Motor neuron (in vitro differentiated cells): ENCODE results near the gene GGACT. TPM values are rescaled to one million over a fixed set of nuclear protein-coding genes. Genes with fewer than 3 reads are reported as not detected.
"Not testable (repeated sequence)": the region's sequence is repeated elsewhere in the genome, so short reads cannot be mapped to it uniquely, and the experiment has no call there.

Experiments used
- ATAC-seq, 8 experiments: fragments of 200-7000 bp; cut with Tn5 transposase; replicated peaks in 6 of 8; 2 replicates each; pipeline ENCODE4 v1.8.0; 2021; ENCODE audit warnings: mild to moderate bottlenecking in 8 of 8, moderate library complexity in 8 of 8
- H3K27ac ChIP-seq, 2 donors: fragments of 250-450 bp; sonication (Bioruptor Pico); 2 replicates each; pipeline ENCODE4 v1.9.0; 2021; ENCODE audit warnings: antibody characterized with exemption in 2 of 2, mild to moderate bottlenecking in 2 of 2, moderate library complexity in 1 of 2
- H3K4me1 ChIP-seq, 2 donors: fragments of 250-450 bp; sonication (Bioruptor Pico); replicated peaks in 1 of 2; 2 replicates each; pipeline ENCODE4 v1.6.1; 2021; ENCODE audit warnings: antibody characterized with exemption in 2 of 2, mild to moderate bottlenecking in 2 of 2, moderate library complexity in 1 of 2
- H3K4me3 ChIP-seq, 5 donors: fragments of 250-450 bp; sonication (Bioruptor Pico); 2 replicates each; pipeline ENCODE4 v1.9.0; 2021; ENCODE audit warnings: antibody characterized with exemption in 5 of 5, mild to moderate bottlenecking in 5 of 5, moderate library complexity in 4 of 5
- WGBS, 10 experiments: fragments of 450-650 bp; shearing (Covaris generic); methylation state at CpG; one replicate each; pipeline ENCODE4 v1.0.0; 2022; 5-methylcytosine and 5-hydroxymethylcytosine counted together
- in situ Hi-C, 9 experiments: fragments of 400-800 bp; cut with MboI; loops; one replicate each; pipeline ENCODE4 v1.15.0; 2021; ENCODE audit warnings: low sequenced_read_pairs in 9 of 9, low pct_unique_long_range_greater_than_20kb in 2 of 9; ENCODE audit not compliant: unreplicated experiment in 9 of 9
- total RNA-seq, 8 experiments: library from RNA; unstranded; fragments of 300-600 nt; gene quantifications; 2 replicates each; pipeline versions ENCODE4 v1.2.3 to v1.2.4, GENCODE V29; 2022

The GGACT gene
- 1 to 10 TPM; 1.6 to 8.0 (median 3.0) TPM for total RNA-seq

GRCh38 chr13:100588331-100589177, at the start of gene GGACT:
GGACT (minus strand) TSS chr13:100588789; CDS start chr13:100532591, 56,198 bp downstream.
- ATAC-seq: peak; percentile 89 to 98 (median 94)
- Histone ChIP-seq H3K27ac (no peak within 1 kb of the TSS), H3K4me3 (peak within 1 kb of the TSS; percentile 42 to 58 (median 44)), H3K4me1 (peaks cover 0 to 2% of the 10 kb centered on the region in 2 donors)
- WGBS, 10 experiments: 0 to 100% (median 26%) methylated on average over 1 to 25 of the region's 82 CpGs; no CpG with 5 or more reads in 2 of the 10 experiments
- in situ Hi-C loops: no loop called here

- Histone ChIP-seq H3K4me1 (no peaks in the 10 kb centered on the region), H3K27ac (no peak overlapping the region), H3K4me3 (no peak overlapping the region)
- 87 to 100% (median 100%) methylated on average over 1 to 5 of the region's 5 CpGs; no CpG with 5 or more reads in 2 of the 10 experiments for WGBS, 10 experiments
- in situ Hi-C loops: no loop called here
- no peak for ATAC-seq
These were observed 49.2 kb upstream of the GGACT start for GRCh38 chr13:100637796-100638195.

- in situ Hi-C loops: no loop called here
- H3K4me1 ChIP-seq: no peaks in the 10 kb centered on the region
- no peak overlapping the region for H3K27ac ChIP-seq
- ATAC-seq: no peak
- WGBS, 10 experiments: 67 to 83% (median 76%) methylated on average over 1 to 6 of the region's 16 CpGs; no CpG with 5 or more reads in 6 of the 10 experiments
- H3K4me3 ChIP-seq: no peak overlapping the region
These were observed 48.8 kb upstream of the GGACT start for GRCh38 chr13:100637380-100637779.

- H3K4me3 ChIP-seq: no peak overlapping the region
- WGBS, 10 experiments: 78 to 100% (median 95%) methylated on average over 1 to 6 of the region's 7 CpGs; no CpG with 5 or more reads in 1 of the 10 experiments
These were observed 47.9 kb upstream of the GGACT start for GRCh38 chr13:100636441-100636840.

GRCh38 chr13:100636004-100636403, 47.4 kb upstream of the GGACT start:
- no peak for ATAC-seq
- Histone ChIP-seq H3K4me1 (peaks cover 5 to 6% of the 10 kb centered on the region in 2 donors), H3K27ac (no peak overlapping the region), H3K4me3 (no peak overlapping the region)
- 80 to 100% (median 94%) methylated on average over 1 to 5 of the region's 7 CpGs; no CpG with 5 or more reads in 2 of the 10 experiments for WGBS, 10 experiments
- in situ Hi-C loops: no loop called here

More at GRCh38 chr13:100636441-100636840, 47.9 kb upstream of the GGACT start:
- H3K27ac ChIP-seq: no peak overlapping the region
- ATAC-seq: no peak
- peaks cover under 1 to 1% of the 10 kb centered on the region in 2 donors for H3K4me1 ChIP-seq
- in situ Hi-C loops: no loop called here

- WGBS, 10 experiments: 94 to 100% (median 99%) methylated on average over 1 to 9 of the region's 12 CpGs; no CpG with 5 or more reads in 2 of the 10 experiments
- ATAC-seq: no peak
- H3K4me3 ChIP-seq: no peak overlapping the region
- peaks cover 15 to 19% of the 10 kb centered on the region in 2 donors for H3K4me1 ChIP-seq
- in situ Hi-C loops: no loop called here
- no peak overlapping the region for H3K27ac ChIP-seq
These were observed 46.1 kb upstream of the GGACT start for GRCh38 chr13:100634696-100635095.

- peak in 2 of 8 experiments; percentile 37 to 42 for ATAC-seq
- Histone ChIP-seq H3K27ac (no peak overlapping the region), H3K4me1 (peaks cover 17 to 21% of the 10 kb centered on the region in 2 donors), H3K4me3 (no peak overlapping the region)
- 56 to 100% (median 92%) methylated on average over 1 to 2 of the region's 2 CpGs; no CpG with 5 or more reads in 6 of the 10 experiments for WGBS, 10 experiments
- in situ Hi-C loops: no loop called here
These were observed 44.9 kb upstream of the GGACT start for GRCh38 chr13:100633461-100633860.

GRCh38 chr13:100630555-100630954, 42.0 kb upstream of the GGACT start:
- peaks cover 17 to 21% of the 10 kb centered on the region in 2 donors for H3K4me1 ChIP-seq
- 0 to 92% (median 12%) methylated on average over 1 to 8 of the region's 8 CpGs; no CpG with 5 or more reads in 1 of the 10 experiments for WGBS, 10 experiments
- in situ Hi-C loops: no loop called here
- no peak overlapping the region for H3K4me3 ChIP-seq
- peak overlapping the region in 1 of 2 donors; percentile 25 for H3K27ac ChIP-seq
- peak in 5 of 8 experiments; percentile 93 to 98 (median 95) for ATAC-seq

- Histone ChIP-seq H3K4me3 (no peak overlapping the region), H3K27ac (no peak overlapping the region), H3K4me1 (peaks cover 17 to 21% of the 10 kb centered on the region in 2 donors)
- WGBS, 10 experiments: 40 to 100% (median 76%) methylated on average over 1 to 10 of the region's 15 CpGs; no CpG with 5 or more reads in 3 of the 10 experiments
- ATAC-seq: no peak
- in situ Hi-C loops: no loop called here
These were observed 38.5 kb upstream of the GGACT start for GRCh38 chr13:100627120-100627519.

- H3K4me1 ChIP-seq: peaks cover 9 to 10% of the 10 kb centered on the region in 2 donors
- no peak for ATAC-seq
- H3K27ac ChIP-seq: no peak overlapping the region
- in situ Hi-C loops: no loop called here
- no peak overlapping the region for H3K4me3 ChIP-seq
- 0 to 91% (median 82%) methylated on average over 1 to 9 of the region's 9 CpGs; no CpG with 5 or more reads in 2 of the 10 experiments for WGBS, 10 experiments
These were observed 36.9 kb upstream of the GGACT start for GRCh38 chr13:100625447-100625846.

GRCh38 chr13:100620792-100621191, 32.2 kb upstream of the GGACT start:
- ATAC-seq: no peak
- H3K4me1 ChIP-seq: no peaks in the 10 kb centered on the region
- H3K27ac ChIP-seq: no peak overlapping the region
- 46 to 100% (median 93%) methylated on average over 2 to 4 of the region's 4 CpGs for WGBS, 10 experiments
- in situ Hi-C loops: no loop called here
- H3K4me3 ChIP-seq: no peak overlapping the region

GRCh38 chr13:100619940-100620339, 31.4 kb upstream of the GGACT start:
- ATAC-seq: no peak
- Histone ChIP-seq H3K4me3 (no peak overlapping the region), H3K27ac (no peak overlapping the region), H3K4me1 (no peaks in the 10 kb centered on the region)
- in situ Hi-C loops: no loop called here
- 71 to 100% (median 100%) methylated on average over 1 to 2 of the region's 2 CpGs; no CpG with 5 or more reads in 1 of the 10 experiments for WGBS, 10 experiments

GRCh38 chr13:100618897-100619296, 30.3 kb upstream of the GGACT start:
- H3K4me1 ChIP-seq, H3K4me3 ChIP-seq, H3K27ac ChIP-seq, in situ Hi-C loops, ATAC-seq: not testable (repeated sequence)
- WGBS, 10 experiments: no CpG with 5 or more reads among the region's 24 CpGs
